ENCODE measurements around the gene C2orf76.

- TF ChIP-seq ARNTL (CRISPR knock-in tag; IDR thresholded peaks at IDR 0.05; ENCODE audit: borderline replicate concordance, low read depth) (no peak), PPARA (CRISPR knock-in tag; IDR thresholded peaks at IDR 0.05; ENCODE audit: borderline replicate concordance) (no peak), BACH2 (CRISPR knock-in tag; IDR thresholded peaks at IDR 0.05; ENCODE audit: borderline replicate concordance) (no peak), ISL1 (CRISPR knock-in tag; IDR thresholded peaks at IDR 0.05) (no peak), TOX (CRISPR knock-in tag; IDR thresholded peaks at IDR 0.05; ENCODE audit: borderline replicate concordance) (no peak), CSDC2 (CRISPR knock-in tag; IDR thresholded peaks at IDR 0.05) (no peak), ZFP30 (CRISPR knock-in tag; IDR thresholded peaks at IDR 0.05) (no peak), RARB (CRISPR knock-in tag; IDR thresholded peaks at IDR 0.05) (no peak), ZC3H10 (CRISPR knock-in tag; IDR thresholded peaks at IDR 0.05) (no peak), ZNF70 (CRISPR knock-in tag; IDR thresholded peaks at IDR 0.05) (no peak)
- TF ChIP-seq, protein P1, sequence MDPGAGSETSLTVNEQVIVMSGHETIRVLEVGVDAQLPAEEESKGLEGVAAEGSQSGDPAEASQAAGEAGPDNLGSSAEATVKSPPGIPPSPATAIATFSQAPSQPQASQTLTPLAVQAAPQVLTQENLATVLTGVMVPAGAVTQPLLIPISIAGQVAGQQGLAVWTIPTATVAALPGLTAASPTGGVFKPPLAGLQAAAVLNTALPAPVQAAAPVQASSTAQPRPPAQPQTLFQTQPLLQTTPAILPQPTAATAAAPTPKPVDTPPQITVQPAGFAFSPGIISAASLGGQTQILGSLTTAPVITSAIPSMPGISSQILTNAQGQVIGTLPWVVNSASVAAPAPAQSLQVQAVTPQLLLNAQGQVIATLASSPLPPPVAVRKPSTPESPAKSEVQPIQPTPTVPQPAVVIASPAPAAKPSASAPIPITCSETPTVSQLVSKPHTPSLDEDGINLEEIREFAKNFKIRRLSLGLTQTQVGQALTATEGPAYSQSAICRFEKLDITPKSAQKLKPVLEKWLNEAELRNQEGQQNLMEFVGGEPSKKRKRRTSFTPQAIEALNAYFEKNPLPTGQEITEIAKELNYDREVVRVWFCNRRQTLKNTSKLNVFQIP (CRISPR knock-in tag; IDR thresholded peaks at IDR 0.05; ENCODE audit: borderline replicate concordance, low read depth) = no peak
- TF ChIP-seq, protein P2, sequence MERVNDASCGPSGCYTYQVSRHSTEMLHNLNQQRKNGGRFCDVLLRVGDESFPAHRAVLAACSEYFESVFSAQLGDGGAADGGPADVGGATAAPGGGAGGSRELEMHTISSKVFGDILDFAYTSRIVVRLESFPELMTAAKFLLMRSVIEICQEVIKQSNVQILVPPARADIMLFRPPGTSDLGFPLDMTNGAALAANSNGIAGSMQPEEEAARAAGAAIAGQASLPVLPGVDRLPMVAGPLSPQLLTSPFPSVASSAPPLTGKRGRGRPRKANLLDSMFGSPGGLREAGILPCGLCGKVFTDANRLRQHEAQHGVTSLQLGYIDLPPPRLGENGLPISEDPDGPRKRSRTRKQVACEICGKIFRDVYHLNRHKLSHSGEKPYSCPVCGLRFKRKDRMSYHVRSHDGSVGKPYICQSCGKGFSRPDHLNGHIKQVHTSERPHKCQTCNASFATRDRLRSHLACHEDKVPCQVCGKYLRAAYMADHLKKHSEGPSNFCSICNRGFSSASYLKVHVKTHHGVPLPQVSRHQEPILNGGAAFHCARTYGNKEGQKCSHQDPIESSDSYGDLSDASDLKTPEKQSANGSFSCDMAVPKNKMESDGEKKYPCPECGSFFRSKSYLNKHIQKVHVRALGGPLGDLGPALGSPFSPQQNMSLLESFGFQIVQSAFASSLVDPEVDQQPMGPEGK (CRISPR knock-in tag; IDR thresholded peaks at IDR 0.05; ENCODE audit: borderline replicate concordance) = no peak
- TF ChIP-seq, protein P3, sequence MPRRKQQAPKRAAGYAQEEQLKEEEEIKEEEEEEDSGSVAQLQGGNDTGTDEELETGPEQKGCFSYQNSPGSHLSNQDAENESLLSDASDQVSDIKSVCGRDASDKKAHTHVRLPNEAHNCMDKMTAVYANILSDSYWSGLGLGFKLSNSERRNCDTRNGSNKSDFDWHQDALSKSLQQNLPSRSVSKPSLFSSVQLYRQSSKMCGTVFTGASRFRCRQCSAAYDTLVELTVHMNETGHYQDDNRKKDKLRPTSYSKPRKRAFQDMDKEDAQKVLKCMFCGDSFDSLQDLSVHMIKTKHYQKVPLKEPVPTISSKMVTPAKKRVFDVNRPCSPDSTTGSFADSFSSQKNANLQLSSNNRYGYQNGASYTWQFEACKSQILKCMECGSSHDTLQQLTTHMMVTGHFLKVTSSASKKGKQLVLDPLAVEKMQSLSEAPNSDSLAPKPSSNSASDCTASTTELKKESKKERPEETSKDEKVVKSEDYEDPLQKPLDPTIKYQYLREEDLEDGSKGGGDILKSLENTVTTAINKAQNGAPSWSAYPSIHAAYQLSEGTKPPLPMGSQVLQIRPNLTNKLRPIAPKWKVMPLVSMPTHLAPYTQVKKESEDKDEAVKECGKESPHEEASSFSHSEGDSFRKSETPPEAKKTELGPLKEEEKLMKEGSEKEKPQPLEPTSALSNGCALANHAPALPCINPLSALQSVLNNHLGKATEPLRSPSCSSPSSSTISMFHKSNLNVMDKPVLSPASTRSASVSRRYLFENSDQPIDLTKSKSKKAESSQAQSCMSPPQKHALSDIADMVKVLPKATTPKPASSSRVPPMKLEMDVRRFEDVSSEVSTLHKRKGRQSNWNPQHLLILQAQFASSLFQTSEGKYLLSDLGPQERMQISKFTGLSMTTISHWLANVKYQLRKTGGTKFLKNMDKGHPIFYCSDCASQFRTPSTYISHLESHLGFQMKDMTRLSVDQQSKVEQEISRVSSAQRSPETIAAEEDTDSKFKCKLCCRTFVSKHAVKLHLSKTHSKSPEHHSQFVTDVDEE (CRISPR knock-in tag; IDR thresholded peaks at IDR 0.05) = no peak
These were observed 43.2 kb downstream of the C2orf76 start for GRCh38 chr2:119323459-119323858.
